NCI-H1694 treated with DMSO at 0.1 percent for 48 hours (cell line): ENCODE data around the gene PYM1.

Source experiments
- DNase-seq: peaks from one replicate; lab custom pipeline; 2025; lab: John Stamatoyannopoulos, UW

Gene PYM1

DNA sequence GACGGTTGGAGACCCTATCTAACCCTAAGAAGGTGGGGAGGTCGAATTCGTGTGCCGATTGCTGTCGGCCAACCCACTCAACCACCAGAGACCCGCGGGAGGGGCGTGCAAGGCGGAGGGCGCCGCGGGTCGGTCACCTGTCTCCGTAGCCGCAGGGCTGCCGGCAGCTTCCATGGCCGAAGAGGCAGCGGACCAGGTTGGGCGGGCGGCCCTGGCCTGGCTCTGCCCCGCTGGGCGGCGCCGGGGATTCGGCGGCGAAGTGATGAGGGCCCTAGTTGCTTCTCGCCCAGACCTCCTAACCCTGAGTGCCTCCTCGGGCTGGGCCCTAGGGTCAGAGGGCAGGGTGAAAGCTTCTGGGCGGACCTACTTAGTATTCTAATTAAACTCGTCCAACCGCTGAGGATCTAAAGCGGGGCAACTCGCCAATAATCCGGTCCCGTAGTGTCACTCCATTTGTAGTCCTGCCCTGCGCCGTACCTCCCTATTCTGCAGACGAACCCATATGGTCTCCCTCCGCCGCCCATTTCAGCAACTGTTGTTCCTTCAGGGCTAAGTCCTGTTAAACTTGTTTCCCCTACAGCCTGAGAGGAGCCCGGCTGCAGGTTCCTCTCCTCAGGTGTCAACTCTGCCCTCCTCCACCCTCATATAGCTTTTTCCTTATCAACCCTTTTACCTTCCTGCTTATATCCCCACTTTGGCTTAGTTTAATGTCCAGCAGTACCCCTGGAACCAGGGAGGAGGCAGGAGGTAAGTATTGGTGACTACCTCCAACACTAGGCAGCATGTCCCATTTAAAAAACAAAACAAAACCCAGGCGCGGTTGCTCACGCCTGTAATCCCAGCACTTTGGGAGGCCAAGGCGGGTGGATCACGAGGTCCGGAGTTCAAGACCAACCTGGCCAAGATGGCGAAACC is at the start of gene PYM1:
TSS of gene PYM1 (minus strand) at position 307 of the 915 bp plus-strand sequence. CDS start at position 174, 133 bp downstream.
- peak; percentile 63 for DNase-seq

DNA sequence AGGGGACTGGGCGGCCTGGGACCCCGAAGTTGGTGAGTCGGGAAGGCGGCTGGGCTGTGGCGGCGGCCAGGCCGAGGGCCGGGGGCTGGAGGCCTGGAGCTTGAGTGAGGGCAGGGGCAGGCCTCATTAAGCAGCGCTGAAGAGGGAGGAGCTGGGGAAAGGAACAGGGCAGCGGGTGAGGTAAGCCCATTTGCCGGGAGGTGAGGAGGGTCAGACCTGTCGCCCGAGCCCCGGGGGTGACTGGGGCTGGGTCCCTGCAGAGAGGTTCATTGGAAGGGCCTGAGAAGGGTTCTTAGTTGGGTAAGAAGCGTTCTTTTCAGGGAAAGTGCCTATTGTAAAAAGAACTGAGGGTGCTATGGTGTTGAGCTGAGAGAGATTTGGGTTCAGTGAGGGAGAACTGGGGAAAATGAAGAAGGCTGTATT is 46.6 kb upstream of the PYM1 start:
- DNase-seq: no peak

DNA sequence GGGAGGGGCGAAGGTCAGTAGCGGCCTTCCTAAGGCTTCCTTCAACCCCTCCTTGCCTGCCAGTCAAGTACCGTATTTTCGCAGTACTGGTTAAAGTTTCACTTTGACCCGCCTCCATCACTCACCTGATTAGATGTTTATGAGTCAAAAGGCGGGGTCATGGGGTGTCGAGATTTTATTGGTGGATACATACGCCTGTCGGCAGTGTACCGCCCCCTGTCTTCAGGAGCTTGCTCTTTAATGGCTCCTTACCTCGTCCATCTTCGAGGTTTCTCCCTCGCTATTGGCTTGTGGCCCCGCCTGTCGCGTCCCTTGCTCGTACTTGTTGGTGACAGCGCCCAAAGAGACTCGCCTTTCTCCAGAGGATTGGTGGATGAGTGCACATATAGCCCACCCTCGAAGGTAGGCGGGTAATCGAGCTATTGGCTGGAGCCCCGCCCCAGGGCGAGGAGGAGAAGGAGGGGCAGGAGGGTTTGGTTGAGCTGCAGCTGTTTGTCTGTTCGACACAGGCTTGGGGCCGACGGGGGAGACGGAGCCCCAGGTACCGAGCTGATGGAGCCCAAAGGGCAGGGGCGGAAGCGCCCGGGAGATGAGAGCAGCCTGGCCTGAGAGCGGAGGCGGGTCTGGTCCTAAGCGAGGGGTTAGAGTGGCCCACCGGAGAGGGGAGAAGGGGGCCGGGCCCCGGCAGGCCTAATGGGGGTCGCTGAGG is 46.1 kb upstream of the PYM1 start, which contains the start of gene RAB5B:
TSS of gene RAB5B (plus strand) at position 480 of the 709 bp plus-strand sequence. CDS start 12,883 bp downstream, outside the sequence.
- peak; percentile 99 for DNase-seq

DNA sequence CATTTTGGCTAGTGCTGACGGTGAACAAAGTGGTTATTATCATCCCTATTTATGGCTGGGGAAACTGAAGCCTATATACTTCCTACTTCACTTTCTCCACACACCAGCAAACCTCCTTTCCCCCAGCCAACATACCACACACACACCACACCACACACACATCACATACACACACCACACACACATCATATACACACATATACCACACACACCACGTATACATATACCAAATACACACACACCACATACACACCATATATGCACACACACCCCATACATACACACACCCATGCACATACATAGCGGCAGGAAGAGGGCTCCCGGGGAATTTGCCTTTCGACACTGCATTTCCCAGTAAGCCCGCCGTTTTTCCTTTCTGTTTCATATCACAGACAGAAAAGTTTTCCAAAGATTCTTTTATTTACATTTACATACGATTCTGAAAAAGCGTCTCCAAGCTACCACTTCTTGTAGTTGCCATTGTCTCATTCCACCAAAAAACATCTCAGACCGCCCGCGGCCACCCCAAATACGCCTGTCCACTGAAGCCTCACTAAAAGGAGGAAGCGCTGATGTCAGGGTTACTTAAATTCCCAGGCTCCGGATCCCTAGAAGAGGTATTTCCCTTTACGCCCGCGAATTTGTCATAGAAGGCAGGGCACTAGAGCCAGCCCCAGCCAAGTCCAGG is 45.4 kb upstream of the PYM1 start:
- peak; percentile 38 for DNase-seq

DNA sequence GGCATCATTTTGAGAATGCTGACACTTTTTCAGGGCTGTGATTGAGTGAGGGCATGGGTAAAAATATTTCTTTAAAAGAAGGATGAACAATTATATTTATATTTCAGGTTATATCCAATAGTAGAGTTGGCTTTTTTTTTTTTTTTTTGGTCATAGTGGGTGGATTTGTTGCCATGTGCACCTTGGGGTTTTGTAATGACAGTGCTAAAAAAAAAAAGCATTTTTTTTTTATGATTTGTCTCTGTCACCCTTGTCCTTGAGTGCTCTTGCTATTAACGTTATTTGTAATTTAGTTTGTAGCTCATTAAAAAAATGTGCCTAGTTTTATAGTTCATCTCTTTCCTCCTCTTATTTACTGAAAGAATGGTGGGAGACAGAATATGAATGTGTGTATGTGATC is 44.8 kb upstream of the PYM1 start:
- no peak for DNase-seq

DNA sequence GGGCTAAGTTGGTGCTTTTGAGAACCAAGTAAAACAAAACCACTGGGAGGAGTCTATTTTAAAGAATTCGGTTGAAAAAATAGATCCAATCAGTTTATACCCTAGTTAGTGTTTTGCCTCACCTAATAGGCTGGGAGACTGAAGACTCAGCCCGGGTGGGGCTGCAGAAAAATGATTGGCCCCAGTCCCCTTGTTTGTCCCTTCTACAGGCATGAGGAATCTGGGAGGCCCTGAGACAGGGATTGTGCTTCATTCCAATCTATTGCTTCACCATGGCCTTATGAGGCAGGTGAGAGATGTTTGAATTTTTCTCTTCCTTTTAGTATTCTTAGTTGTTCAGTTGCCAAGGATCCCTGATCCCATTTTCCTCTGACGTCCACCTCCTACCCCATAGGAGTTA is 44.3 kb upstream of the PYM1 start:
- no peak for DNase-seq

DNA sequence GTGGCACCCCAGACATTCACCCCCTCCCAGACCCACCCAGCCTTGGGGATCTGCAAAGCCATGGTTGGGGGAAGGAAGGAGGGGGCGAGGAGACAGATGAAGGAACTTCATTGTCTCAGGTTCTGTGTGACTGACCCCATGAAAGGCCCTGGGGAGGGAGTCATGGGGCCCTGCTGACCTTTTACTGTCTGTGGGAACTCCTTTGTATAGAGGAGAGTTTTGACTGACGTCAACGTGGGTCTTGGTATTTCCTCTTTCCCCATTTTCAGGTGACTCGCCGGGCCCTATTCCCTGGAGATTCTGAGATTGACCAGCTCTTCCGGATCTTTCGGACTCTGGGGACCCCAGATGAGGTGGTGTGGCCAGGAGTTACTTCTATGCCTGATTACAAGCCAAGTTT is 43.1 kb upstream of the PYM1 start:
- DNase-seq: no peak

DNA sequence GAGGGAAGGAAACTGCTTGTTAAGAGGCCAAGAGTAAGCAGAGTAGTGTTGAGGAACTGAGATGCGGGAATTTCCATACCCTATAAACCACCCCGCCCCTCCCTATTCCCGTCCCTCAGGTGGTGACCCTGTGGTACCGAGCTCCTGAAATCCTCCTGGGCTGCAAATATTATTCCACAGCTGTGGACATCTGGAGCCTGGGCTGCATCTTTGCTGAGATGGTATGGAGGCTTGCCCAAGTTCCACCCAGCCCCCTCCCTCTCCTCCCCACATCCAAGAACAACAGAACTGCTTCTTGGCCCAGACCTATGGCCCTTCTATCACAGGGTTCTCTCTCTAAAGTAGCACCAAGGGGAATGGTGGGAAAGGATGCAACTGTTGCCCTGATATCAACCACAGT is 41.7 kb upstream of the PYM1 start:
- no peak for DNase-seq

DNA sequence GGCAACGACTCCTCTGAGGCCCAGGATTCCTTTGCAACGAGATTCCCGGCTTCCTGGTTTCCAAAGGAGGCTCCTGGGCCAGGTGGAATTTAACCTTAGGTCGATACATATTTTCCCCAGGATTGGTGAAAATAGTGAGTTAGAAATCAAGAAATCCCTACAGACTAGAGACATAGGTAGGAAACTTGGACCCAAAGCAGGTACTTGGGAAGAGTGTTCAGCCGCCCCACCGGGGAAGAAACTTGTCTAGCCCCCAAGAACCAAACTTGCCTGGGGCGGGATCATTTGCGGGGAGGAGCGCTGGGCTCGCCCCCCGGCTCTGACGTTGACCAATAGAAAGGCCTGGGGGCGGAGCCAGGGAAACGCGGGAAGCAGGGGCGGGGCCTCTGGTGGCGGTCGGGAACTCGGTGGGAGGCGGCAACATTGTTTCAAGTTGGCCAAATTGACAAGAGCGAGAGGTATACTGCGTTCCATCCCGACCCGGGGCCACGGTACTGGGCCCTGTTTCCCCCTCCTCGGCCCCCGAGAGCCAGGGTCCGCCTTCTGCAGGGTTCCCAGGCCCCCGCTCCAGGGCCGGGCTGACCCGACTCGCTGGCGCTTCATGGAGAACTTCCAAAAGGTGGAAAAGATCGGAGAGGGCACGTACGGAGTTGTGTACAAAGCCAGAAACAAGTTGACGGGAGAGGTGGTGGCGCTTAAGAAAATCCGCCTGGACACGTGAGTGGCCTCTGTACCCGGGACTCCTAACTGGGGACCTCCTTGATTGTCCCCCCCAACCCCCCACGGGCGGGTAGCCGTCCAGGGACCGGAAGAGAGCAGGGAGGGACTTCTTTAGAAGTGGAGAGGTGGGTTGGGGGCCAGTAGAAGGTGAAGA is 39.0 kb upstream of the PYM1 start, which contains the start of gene CDK2:
TSS of gene CDK2 (plus strand) at position 423 of the 874 bp plus-strand sequence. CDS start at position 602, 179 bp downstream.
- peak; percentile 55 for DNase-seq

DNA sequence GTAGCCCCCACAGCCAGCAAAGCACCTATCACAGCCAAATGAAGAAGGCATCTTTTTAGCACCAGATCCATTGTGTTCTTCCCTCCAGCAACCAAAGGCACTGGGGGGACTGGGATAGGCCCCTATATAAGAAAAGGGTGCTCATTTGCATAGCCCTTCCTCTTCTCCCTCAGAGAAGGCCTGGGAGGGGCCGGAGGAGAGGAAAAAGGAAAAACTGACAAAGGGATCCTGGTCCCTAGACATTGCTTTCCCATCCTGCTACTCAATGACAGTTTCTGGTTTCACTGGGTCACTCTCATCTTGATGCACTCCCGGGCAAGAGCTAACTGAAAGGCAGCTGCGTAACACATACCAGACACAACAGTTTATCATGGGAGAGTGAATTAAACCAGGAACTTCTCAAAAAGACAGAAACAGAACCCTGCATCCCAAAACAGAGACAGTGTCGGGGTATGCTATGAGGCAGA is 38.3 kb upstream of the PYM1 start, which contains the start of gene PMEL:
TSS of gene PMEL (minus strand) at position 102 of the 467 bp plus-strand sequence. CDS start at position 71, 31 bp downstream.
- DNase-seq: no peak

DNA sequence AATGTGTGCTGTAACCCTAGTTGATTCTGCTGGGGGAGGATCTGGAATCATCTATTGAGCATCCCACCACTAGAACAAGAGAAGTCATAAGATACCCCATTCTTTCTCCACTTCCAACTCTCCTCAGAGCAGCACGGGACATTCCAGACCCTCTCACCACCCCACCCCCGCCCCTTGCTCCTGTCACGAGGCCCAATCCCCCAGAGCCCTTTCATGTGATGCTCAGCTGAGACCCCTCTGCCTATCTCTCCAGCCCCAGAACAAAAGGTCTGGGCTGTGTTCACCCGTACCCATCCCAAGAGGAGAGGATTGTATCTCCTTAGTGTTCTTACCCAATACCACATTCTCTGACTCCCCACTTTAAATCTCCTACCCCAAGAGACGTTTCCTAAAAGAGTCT is 37.5 kb upstream of the PYM1 start:
- DNase-seq: no peak

DNA sequence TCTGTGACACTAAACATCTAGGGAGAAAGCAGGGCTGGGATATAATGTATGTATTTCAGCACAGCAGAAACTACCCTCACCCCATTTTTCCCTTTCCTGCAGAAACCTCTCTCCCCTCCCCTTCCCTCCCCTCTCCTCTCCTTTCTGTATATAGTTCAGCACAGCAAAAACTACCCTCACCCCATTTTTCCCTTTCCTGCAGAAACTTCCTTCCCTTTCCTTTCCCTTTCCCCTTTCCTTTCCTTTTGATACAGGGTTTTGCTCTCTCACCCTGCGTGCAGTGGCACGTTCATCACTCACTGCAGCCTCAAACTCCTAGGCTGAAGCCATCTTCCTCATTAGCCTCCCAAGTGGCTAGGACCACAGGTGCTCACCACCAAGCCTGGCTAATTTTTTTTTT is 36.1 kb upstream of the PYM1 start:
- DNase-seq: no peak

DNA sequence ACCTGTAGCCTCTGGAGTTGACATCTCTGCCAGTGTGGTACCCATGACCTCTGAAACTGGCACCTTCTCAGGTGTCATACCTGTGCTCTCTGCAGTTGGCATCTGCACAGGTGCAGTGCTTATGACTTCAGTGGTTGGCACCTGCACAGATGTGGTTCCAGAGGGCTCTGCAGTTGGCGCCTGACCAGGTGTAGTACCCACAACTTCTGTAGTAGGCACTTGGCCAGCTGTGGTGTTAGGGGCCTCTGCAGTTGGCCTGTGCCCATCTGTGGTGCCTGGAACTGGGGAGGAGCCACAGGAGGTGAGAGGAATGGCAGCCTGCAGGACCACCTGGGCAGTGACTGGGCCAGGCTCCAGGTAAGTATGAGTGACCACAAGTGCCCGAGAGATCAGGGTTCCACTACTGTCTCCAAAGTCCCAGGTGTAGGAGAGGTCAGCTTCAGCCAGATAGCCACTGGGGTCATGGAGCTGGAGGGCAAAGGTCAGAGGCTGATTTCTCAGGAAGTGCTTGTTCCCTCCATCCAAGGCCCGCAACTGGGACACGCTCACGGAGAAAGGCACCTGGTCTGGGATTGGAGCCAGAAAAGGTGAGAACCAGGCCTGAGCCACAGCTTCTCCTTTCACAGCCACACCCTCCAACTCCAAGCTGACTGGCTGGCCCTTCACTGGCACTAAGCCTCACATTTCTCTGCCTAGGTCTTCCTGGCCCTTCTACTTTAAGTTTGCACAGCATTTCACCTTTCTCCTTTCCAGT is 29.6 kb upstream of the PYM1 start:
- no peak for DNase-seq

DNA sequence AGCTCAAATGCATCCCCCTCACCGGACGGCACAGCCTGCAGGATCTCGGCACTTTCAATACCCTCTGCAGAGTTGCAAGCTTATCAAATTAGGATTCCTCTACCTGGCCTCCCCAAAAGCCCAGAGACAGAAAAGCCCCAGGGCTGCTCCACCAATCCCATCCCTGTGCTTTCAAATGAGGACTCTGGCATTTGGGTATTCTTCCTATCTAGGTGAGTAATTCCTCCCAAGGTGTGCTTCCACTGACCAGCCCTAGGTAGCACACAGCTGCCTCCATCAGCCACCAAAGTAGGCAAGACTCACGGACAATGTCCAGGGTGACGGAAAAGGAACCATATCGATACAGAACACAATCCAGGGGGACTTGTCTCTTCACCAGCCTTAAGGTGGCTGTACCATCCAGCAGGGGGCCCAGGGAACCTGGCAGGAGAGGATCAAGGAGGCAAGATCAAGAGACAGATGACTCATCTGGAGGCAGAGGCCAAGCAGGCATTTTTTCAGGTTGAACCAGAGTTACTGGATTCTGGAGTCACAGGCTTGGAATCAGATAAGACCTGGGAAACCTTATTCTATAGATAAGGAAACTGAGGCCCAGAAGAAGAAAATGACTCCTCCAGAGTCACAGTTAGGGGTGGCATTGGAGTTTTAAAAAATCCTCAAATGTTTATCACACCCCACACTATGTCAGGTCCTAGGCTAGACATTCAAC is 28.3 kb upstream of the PYM1 start:
- DNase-seq: no peak

DNA sequence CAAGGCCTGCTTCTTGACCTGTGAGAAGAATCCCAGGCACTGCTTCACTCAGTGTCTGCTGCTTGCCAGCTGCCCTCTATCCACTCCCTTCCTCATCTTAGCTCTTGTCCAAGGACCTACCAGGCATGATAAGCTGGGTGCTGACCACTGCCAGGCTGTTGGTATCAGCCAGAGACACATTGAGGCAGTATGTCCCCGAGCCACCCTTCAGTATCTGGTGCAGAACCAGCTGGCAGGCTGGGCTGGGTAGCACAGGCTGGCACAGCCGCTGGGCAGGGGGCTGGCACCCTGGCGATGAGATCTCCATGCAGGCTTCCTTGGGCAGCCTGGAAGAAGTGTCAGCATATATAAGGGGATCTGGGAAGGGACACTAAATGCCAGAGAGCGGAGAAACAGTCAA is 27.6 kb upstream of the PYM1 start:
- no peak for DNase-seq

DNA sequence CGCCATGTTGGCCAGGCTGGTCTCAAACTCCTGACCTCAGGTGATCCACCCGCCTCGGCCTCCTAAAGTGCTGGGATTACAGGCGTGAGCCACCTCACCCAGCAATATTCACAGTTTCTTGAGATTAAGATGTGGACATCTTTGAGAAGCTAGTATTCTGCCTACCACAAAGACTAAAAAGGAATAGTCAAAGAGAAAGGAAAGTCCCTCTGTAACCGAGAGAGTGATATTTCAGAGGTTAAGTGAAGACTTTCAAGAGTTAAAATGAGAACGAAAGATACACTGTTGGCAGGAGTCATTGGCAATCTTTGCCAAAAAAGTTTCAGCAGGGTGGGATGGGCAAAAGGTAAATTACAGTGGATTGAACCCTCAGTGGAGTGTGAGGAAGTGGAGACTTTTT is 18.9 kb upstream of the PYM1 start:
- DNase-seq: no peak

DNA sequence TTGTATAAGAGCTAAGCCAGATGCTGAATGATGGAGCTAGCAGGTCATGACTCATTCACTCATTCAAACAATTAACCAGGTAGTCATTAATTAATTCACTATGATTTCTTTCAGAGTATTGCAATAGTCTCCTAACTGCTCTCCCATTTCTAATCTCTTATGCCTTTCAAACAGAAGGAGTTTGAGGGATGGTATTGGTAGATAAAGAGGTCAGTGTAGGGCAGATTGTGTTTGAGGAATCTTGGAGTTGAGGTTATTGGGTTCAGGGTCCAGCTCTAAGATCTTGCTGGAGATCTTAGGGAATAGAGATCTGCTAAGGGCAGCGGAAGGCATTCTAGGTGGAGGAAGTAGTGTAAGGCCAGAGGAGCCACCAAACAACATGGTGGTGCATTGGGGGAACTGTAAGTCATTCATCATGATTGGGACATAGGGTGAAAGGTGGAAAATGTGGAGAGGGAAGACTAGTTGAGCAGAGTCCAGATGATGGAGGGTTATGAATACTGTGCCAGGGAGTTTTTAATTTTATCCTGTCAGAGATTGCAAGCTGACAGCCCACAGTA is 15.0 kb upstream of the PYM1 start:
- no peak for DNase-seq

DNA sequence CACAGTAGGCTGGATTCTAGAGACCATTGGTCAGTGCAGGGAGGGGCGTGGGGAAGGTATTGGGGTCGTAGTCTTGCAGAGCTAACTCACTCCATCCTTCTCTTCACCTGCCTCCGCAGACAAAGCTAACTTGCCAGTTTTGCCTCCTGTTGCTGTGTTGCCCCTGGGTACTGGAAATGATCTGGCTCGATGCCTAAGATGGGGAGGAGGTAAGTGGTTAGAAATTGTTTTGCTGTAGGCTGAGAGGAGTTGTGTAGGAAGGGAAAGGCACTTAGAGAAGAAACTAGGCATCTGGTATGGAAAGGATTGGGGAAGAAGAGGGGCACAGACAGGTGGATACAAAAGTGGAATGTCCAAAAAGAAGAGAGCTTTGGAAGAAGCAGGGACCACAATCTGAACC is 14.4 kb upstream of the PYM1 start:
- DNase-seq: no peak

DNA sequence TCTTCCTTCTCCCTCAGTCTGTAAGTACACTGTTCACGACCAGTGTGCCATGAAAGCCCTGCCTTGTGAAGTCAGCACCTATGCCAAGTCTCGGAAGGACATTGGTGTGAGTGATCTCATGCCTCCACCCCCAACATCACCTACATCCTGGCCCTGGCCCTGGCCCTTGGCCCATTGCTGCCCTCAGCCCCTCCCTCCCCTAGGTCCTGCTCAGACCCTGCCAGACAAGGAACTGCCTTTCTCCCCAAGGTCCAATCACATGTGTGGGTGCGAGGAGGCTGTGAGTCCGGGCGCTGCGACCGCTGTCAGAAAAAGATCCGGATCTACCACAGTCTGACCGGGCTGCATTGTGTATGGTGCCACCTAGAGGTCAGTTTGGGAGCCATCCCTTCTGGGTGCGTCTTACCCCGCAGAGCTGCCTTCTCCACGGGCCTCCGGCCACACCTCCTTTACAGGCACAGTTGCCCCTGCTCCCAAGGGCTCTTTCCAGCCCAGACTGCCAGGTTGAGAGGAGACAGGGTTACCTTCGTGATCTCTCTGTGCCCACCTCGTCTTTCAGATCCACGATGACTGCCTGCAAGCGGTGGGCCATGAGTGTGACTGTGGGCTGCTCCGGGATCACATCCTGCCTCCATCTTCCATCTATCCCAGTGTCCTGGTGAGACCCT is 12.5 kb upstream of the PYM1 start:
- DNase-seq: peak; percentile 41
